HUDEP-2 (cell line): ENCODE data around the gene PPP1CA.

Experiments
- DNase-seq, 76 experiments: peaks; one replicate each; lab custom pipeline; 2025; ENCODE audit not compliant: unreplicated experiment in 76 of 76; lab: John Stamatoyannopoulos, UW

PPP1CA gene

DNA sequence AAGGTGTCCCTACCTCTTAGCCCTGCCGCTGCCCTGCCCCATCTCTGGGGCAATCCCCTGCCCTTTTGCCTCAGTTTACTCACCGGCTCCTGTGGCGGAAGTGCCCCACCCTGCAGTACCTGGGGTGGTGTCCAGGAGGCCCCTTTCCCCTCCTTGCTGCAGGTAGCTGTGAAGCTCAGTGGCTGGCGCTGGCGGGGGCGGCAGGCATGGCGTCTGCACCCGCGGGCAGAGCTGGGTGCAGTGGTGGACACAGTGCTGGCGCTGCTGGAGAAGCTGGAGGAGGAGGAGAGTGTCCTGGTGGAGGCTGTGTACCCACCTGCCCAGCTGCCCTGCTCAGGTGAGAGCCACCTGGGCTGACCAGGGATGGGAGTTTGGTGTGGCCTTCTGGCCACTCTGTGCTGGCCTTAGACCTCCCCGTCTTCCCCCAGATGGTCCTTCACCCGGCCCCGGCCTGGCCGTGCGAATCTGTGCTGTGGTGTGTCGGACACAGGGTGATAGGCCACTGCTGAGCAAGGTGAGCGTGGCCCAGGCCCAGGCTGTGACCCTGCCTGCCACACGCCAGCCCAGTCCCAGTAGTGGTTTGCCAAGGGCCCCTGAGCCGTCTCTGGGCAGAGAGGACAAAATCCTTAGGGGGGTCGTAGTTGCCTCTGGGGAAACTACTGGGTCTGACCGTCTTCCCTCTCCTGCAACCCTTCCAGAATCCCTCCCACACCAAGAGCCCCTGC lies 17.8 kb upstream of the PPP1CA start:
- DNase-seq: no peak

DNA sequence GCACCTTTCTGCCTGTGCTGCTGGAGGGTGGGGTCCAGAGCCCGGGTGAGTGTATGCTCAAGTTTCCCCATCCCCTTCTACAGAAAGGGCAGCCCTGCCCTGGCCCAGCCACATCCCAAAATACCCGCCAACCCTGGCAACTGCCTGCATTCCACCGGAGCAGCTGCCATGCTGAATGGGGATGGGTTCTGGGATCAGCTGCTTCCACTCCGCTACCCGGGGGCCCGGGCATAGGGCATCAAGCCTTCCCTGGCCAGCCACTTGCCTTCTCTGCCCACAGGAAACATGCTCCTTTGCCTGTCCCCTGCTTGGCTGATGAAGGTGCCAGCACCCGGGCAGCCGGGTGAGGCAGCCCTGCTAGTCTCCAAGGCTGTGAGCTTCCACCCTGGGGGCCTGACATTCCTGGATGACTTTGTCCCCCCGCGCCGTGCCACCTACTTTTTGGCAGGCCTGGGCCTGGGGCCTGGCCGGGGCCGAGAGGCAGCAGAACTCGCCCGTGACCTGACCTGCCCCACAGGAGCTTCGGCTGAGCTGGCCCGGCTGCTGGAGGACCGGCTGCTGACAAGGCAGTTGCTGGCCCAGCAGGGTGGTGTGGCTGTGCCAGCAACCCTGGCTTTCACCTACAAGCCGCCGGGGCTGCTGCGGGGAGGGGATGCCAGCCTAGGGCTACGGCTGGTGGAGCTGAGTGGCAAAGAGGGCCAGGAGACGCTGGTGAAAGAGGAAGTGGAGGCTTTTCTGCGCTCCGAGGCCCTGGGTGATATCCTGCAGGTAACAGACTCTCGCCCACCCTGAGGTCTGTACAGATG lies 17.0 kb upstream of the PPP1CA start:
- peak in 3 of 76 experiments; percentile 14 to 17 (median 17) for DNase-seq

DNA sequence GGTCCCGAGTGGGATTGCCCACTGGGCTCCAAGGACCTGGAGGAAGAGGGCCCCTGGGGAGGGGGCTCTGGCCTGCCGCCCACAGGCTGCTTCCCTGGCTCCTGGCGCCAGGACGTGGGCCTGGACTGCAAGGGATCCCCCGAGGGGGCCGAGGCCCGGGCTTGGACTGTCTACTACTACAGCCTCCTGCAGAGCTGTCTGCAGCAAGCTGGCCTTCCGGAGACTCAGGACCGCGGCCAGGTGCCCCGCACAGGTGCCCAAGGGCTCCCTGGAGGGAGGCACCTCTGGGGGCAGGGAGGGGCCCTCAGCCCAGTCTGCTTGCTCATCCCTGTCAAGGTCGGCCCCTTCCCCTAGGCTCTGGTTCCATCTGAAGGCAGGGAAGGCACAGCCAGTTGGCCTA lies 15.8 kb upstream of the PPP1CA start:
- DNase-seq: peak in 1 of 76 experiments; percentile 40

DNA sequence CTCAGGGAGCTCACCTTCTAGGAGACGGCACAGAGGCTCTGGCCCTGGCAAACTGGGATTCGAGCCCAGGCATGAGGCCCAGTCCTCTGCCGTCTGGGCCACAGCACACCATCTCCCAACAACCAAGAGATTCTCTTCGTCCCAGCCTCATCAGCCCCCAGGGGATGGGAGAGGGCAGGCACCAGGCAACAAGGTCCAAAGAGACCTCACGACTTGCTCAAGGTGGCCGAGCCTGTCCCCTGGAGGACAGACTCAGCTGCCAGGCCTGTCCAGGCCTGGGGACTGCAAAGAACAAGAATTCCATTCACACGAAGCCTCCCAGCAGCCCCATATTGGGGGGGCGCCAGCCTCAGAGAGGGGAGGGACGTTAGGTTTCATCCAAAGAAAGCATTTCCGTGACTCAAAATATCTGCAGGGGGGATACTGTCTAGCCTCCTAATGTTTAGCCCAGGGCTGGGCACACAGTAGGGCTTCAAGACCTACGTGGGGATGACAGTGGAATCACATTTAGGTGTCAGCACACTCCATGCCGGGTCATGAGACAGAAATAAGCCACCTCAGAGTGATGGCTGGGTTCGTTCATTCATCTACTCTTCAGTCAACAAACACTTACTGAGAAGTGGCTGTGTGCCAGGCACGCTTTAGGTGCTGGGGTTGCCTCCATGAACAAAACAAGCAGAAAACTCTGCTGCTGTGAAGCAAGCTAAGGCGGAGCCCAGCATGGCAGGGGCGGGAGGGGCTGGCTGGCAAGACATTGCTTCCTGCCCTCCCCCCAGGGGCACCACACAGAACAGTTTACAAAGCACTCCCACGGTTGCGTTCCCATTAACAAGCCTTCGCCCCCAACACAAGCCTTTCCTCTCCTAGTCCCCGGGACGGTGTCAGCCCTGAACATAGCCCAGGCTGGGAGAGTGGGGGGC lies 15.0 kb upstream of the PPP1CA start:
- DNase-seq: peak in 65 of 76 experiments; percentile 14 to 74 (median 46)

DNA sequence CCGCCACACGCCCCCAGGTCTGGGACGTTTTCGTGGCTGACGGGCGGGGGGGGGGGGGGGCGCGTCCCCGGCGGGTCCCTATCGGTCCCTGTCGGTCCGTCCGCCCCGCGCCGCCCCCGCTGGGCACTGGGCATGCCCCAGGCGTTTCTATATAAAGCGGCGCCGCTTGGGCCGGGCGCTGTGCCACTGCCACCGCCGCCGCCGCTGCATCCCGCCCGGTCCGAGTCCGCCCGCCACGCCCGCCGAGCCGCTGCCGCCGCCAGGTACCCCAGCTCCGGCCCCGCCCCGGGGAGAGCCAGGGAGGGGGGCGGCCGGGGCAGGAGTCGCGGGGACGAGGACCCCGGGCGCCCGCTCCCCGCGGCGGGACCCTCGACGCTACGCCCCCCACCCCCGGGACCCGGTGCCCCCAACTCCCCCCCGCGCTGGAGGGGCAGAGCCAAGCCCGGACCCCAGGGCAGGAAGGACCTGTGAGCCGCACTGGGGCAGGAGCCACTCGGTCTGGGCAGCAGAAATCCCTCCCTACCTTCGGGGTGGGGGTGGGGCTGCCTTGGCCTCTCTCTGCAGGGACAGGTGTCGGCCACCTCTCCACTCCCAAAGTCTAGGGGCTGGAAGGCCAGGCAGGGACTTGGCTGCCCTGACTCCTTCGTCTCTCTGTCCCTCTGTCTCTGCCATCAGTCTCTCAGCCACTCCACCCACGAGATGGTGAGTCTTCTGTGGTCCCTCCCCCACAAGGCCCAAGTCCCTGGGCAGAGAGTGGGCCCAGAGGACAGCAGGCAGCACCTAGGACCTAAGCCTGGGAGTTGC lies 14.0 kb upstream of the PPP1CA start, which contains the start of gene CARNS1:
CARNS1 (plus strand) TSS at position 178 of the 804 bp plus-strand sequence; CDS start at position 700, 522 bp downstream.
- DNase-seq: peak in 8 of 76 experiments; percentile 19 to 55 (median 32)

DNA sequence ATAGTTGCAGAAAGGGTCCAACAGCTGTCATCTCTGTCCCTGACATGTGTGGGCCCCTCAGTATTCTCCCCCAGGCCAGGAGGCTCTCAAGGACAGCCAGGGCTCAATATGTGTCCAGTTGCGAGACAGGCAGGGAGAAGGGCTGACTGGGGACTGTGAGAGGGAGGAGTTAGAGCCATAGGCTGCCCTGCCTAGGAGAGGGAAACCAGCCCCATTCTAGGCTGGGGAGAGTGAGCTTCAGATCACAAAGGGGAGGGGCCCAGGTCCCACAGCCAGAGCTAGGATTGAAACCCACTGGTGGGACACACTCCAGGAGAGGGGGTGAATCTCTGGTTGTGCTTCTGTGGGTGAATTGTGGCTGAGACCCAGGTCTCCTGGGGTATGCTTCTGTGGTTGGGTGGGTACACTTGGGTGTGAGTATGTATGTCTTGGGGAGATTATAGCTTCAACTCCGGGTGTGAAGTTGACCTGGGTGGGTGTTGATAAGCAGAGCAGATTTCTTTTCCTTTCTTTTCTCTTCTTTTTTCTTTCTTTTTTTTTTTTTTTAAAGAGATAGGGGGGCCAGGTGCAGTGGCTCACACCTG lies 11.7 kb upstream of the PPP1CA start:
- peak in 71 of 76 experiments; percentile 17 to 83 (median 59) for DNase-seq

DNA sequence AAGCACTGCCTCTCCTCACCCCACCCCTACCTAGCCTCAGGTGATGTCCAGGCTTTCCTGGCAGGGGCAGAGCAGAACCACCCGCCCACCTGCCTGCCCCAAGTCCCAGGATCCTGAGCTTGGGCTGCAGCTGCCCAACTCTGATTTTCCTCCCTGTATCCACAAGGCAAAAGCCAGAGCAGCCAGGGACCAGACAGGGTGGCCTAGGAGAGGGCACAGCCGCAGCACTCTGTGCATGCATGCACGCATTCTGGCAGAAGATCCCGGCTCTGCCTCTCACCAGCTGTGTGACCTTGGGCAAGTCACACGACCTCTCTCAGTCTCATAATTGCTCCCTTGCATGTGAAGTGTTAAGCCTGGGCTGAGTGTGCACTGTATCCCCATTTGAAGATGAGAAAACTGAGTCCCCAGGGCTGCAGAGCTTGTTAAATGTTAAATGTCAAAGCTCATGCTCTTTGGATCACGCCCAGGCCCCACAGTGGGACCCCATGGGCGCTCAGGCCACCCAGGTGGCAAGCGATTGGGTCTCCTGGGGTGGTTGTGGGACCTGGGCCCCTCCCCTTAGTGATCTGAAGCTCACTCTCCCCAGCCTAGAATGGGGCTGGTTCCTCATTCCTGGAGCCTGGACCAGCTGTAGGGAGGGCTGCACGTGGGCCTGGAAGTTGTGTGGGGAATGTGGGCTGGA lies 11.0 kb upstream of the PPP1CA start:
- no peak for DNase-seq

DNA sequence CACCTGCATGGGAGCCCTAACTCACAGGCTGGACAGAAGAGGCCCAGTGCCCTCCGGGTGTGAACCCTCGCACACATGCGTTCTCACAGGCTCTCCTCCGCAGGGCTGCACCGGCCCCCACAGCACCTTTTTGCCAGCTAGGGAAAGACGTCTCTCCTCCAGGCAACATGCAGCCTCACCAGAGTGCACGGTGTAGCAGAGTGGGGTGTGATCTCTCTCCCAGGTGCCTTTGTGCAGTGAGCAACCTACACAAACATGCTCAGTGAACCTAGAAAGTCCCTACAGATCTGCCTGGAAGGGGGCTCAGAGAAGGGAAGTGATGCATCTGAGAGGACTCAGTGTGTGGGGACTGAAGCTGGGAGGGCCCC lies 10.1 kb upstream of the PPP1CA start:
- peak in 6 of 76 experiments; percentile 10 to 23 (median 18) for DNase-seq

DNA sequence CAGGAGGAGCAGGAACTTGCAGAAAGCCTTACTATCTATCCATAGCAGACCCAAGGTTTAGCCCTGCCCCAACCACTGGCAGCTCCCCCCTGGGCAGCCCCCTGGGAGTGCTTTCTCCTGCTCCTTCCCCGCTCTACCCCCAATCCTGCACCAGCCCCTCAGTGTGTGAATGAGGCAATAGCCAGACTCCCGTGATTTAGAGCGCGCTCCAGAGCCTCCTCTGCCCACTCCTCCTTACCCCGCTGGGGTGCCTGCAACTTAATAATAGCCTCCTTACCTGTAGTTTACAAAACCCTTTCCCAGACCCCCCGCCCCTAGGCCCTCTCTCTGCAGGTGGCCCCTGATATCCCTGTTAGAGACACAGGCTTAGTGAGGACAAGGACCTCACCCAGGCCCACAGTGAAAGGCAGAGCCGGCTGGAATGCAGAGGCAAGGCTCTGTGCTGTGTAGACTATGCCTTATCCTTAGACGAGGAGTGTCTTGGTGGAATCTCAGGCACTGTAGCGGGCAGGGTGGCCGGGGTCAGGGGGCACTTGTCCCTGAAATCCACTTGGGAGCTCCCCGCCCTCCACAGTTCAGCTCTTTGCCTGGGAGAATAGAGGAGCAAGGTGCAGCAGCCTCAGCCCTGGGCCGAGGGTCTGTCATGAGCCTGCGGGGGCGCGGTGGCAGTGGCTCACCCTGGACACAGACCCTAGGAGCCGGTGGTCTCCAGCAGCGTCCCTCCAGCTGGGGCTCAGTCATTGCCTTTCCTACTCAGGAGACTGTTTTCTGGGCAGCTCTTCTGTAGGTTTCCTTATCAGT lies 9.5 kb upstream of the PPP1CA start:
- no peak for DNase-seq

DNA sequence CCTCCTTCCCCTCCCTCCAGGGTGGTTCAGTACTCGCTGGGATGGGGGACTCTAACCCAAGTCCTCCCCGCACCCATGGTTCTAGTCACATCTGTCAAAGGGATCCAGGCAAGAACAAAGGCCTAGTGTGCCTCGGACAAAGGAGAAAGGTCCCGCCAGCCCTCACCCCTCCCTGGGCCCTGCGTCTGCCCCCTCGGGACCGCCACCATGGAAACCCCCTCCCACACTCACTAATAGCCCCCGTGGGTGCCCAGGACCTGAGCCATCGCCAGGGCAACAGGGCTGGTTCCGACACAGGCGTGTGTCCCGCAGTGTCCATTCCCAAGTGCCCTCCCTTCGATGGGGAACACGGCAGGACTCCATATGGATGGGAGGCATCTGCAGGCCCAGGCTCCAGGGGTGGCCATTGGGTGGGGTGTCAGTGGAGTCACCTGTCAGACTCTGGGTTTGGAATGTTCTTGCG lies 8.7 kb upstream of the PPP1CA start:
- DNase-seq: no peak

DNA sequence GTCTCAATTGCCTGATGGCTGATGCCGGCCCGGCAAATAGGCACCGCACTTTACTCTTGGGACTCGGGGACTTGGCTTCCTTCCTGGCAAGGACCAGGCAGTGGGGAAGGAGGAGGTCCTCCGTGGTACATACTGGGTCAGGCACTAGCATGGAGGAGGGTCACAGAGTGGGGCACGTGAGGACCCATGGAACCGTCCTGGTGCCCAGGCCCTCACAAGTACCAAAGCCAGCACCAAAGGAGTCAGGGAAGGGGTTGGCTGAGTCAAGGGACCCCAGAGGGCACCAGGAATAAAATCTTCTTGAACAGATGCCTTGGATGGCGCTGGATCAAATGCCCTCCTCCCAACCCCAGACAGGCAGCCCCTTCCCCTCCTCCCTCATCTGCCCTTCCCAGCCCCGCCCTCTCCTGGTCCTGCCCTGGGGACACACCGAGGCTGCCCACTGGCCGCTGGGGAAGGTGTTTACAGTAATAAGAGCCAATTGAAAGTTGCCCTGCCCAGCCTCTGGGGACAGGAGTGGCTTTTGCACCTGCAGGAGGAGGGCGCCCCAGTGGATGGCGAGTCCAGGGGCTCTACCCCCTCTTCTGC lies 8.2 kb upstream of the PPP1CA start:
- no peak for DNase-seq

DNA sequence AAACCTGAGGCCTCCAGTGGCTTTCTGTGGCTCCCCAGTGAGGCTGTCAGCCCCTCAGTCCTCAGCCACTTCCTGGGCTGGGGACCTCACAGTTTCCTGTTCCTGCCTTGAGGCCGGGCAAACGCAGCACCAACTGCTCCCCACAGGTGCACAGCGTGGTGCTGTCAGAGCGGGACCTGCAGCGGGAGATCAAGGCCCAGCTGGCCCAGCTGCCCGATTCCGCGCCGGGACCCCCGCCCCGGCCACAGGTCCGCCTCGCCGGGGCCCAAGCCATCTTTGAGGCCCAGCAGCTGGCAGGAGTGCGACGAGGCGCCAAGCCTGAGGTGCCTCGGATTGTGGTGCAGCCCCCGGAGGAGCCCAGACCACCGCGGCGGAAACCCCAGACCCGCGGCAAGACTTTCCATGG lies 7.6 kb upstream of the PPP1CA start:
- DNase-seq: no peak

DNA sequence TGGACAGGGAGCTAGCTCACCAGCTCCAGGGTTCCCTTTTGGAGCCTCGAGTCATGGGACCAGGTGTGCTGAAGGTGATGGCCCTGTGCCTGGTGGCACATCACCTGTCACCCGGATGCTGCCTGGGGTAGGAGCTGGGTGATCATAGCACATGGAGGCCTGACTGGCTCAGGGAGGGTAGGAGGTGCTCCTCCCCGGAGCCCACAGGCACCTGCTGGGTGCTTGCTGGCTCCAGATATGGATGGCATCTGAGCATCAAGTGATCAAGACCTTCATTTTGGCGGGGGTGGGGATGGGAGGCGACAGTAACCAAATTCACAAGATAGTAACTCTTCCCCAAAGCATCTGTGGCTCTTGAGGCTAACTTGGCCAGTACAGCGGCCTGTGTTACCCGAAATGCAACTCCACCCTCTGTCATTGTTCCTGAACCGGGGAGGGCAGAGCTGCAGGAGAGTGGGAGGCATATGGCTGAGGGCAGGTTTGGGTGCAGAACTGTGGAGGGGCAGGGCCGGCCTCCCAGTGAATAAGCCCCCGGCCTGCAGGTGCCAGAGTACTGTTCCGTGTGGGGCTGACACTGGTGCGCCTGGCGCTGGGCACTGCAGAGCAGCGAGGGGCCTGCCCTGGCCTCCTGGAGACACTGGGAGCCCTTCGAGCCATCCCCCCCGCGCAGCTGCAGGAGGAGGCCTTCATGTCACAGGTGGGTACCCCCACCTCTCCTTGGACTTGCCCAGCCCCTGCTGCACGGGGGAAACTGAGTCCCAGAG lies 7.0 kb upstream of the PPP1CA start:
- DNase-seq: peak in 31 of 76 experiments; percentile 10 to 66 (median 31)

DNA sequence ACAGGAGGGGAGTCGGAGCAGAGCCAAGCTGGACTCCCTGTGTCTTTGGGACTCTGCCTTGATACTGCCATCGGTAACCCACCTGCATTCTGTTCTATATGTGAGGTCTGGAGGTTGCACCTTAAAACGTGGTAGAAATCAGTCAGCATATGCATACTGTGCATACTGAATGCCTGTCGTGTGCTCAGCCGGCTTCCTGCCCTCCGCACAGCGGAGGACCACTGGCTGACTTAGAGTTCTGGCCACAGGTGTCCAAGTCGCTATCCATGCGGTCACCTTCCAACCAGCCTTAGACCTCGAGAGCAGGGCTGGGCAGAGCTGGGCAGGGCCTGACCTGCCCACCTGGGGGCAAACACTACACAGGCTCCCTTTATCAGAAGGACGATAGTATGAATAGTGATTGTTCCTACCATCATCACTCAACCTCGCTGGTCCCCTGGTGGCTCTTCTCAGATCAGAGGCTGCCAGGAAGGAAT lies 6.1 kb upstream of the PPP1CA start:
- no peak for DNase-seq

DNA sequence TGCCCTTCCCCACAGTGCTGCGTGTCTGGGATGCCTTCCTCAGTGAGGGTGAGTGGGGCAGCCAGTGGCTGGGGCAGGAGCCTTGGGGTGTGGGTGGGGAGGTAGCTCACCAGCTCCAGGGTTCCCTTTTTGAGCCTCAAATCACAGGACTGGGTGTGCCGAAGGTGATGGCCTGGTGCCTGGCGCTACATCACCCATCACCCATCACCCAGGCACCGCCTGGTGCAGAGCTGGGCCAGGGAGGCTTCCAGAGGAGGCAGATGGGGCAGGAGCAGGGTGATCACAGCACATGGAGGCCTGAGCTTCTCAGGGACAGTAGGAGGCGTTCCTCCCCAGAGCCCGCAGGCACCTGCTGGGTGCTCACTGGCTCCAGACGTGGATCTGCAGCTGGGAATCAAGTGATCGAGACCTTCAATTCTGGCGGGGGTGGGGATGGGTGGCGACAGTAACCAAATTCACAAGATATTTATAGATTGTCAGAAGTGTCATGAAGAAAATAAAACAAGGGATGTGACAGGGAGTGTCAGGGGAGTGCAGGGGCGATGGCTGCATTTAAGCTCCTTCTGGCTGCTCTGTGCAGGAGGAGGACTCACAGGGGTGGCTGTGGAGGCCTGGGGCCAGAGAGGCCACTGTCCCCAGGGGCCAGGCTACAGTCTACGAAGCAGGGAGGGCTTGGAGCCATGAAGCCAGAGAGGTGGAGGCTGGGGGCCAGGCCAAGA lies 5.5 kb upstream of the PPP1CA start:
- no peak for DNase-seq

DNA sequence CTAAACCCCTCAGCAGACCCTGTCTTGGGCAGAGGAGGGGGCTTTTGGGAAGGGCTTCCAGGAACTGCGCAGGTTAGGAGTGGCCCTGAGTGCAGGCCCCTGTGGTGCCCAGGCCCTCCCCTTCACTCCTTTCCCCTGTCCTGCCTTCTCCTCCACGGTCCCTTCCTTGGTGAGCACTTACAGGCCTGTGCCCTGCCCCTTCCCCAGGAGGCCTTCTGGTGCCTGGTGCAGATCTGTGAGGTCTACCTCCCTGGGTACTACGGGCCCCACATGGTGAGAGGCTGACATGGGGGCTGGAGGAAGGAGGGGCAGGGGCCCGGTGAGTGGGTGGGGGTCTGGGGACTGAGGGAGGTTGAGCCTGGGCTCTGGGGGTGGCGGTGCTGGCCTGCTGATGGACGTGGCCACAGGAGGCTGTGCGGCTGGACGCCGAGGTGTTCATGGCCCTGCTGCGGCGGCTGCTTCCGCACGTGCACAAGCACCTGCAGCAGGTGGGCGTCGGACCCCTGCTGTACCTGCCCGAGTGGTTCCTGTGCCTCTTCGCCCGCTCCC lies 4.8 kb upstream of the PPP1CA start:
- DNase-seq: no peak
